Osteoblast (primary cell): ENCODE measurements around the gene CYP19A1. TPM values are rescaled to one million over a fixed set of nuclear protein-coding genes. Genes with fewer than 3 reads are reported as not detected.

Source experiments
- DNase-seq: peaks from one replicate; pipeline ENCODE4 v3.0.0; 2011; ENCODE audit warnings: low spot score, mixed read lengths; ENCODE audit not compliant: insufficient read length; ENCODE audit errors: missing footprints
- H2AFZ ChIP-seq: 2 replicates; pipeline ENCODE4 v1.6.0; 2011; ENCODE audit warnings: mild to moderate bottlenecking, low read length
- H3K27ac ChIP-seq: 2 replicates; pipeline ENCODE4 v1.5.1; 2011; ENCODE audit warnings: mild to moderate bottlenecking, low read depth, low read length, moderate library complexity
- H3K27me3 ChIP-seq: 2 replicates; pipeline ENCODE4 v1.6.0; 2012; ENCODE audit warnings: mild to moderate bottlenecking, control low read depth, inconsistent platforms, low read length, moderate library complexity; ENCODE audit not compliant: insufficient read depth
- H3K36me3 ChIP-seq: 2 replicates; pipeline ENCODE4 v1.5.1; 2011; ENCODE audit warnings: mild to moderate bottlenecking, low read length, control low read depth, moderate library complexity; ENCODE audit not compliant: insufficient read depth
- H3K4me1 ChIP-seq: 2 replicates; pipeline ENCODE4 v1.5.1; 2011; ENCODE audit warnings: mild to moderate bottlenecking, low read length, control low read depth, moderate library complexity; ENCODE audit not compliant: insufficient read depth
- H3K4me2 ChIP-seq: 2 replicates; pipeline ENCODE4 v1.6.0; 2011; ENCODE audit warnings: mild to moderate bottlenecking, low read length; ENCODE audit not compliant: insufficient read depth
- H3K4me3 ChIP-seq: fragments of 200-600 bp; sonication (generic); 3 replicates; pipeline ENCODE4 v1.5.1; 2012; ENCODE audit warnings: mild to moderate bottlenecking, low read length, inconsistent platforms; ENCODE audit not compliant: insufficient read depth
- H3K79me2 ChIP-seq: 2 replicates; pipeline ENCODE4 v1.6.0; 2012; ENCODE audit warnings: mild to moderate bottlenecking, low read length, control low read depth, inconsistent platforms; ENCODE audit not compliant: insufficient read depth
- H3K9me3 ChIP-seq: 2 replicates; pipeline ENCODE4 v1.5.1; 2011; ENCODE audit warnings: low read depth, low read length, control low read depth
- H4K20me1 ChIP-seq: 2 replicates; pipeline ENCODE4 v1.6.0; 2012; ENCODE audit warnings: mild to moderate bottlenecking, low read length, control low read depth; ENCODE audit not compliant: insufficient read depth
- total RNA-seq: library from RNA; depleted of rRNA; stranded (reverse); fragments of >200 nt; gene quantifications from 2 replicates; pipeline ENCODE4 v1.2.3, GENCODE V29; 2012
- TF ChIP-seq, protein P1 (sequence below): IDR thresholded peaks from 2 replicates; pipeline ENCODE4 v1.5.1; 2011; ENCODE audit warnings: mild to moderate bottlenecking, low read depth, low read length, moderate library complexity; ENCODE audit errors: extremely low read depth

CYP19A1 gene
- total RNA-seq, 1 donor: 2.2 TPM

- Histone ChIP-seq H4K20me1 (no peaks in the 10 kb centered on the region), H3K27ac (no peak overlapping the region), H3K4me2 (no peak overlapping the region), H3K4me3 (no peak overlapping the region), H2AFZ (no peak overlapping the region), H3K36me3 (no peaks in the 10 kb centered on the region), H3K4me1 (peaks cover 27% of the 10 kb centered on the region), H3K27me3 (peaks cover 4% of the 10 kb centered on the region), H3K79me2 (no peaks in the 10 kb centered on the region), H3K9me3 (no peaks in the 10 kb centered on the region)
- DNase-seq: no peak
- TF ChIP-seq, protein P1, sequence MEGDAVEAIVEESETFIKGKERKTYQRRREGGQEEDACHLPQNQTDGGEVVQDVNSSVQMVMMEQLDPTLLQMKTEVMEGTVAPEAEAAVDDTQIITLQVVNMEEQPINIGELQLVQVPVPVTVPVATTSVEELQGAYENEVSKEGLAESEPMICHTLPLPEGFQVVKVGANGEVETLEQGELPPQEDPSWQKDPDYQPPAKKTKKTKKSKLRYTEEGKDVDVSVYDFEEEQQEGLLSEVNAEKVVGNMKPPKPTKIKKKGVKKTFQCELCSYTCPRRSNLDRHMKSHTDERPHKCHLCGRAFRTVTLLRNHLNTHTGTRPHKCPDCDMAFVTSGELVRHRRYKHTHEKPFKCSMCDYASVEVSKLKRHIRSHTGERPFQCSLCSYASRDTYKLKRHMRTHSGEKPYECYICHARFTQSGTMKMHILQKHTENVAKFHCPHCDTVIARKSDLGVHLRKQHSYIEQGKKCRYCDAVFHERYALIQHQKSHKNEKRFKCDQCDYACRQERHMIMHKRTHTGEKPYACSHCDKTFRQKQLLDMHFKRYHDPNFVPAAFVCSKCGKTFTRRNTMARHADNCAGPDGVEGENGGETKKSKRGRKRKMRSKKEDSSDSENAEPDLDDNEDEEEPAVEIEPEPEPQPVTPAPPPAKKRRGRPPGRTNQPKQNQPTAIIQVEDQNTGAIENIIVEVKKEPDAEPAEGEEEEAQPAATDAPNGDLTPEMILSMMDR: no peak
Observed at GRCh38 chr15:51307325-51307724, 31.1 kb downstream of the CYP19A1 start.

DNA sequence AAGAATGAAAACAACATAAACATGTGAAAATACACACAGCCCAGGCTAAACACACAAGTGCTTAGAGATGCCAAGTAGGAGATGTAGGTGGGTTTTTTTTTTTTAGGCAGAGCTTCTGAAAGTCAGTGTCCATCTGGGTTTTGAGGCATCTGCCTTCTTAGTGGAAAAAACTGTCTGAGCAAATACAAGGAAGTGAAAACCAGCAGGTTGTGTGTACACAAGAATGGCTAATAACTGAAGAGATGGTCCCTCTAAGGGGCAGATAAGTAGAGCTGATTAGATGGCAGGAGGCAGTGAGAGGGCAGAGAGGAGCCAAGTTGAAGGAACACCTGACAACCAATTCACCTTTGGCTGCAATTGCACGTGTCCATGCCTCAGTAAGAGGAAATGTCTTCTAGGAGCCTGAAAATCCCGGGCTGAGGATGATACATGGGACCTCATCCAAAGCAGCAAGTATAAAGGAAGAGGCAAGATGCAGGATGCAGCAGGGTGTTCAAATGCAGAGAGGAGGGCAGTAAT, 34.9 kb downstream of the CYP19A1 start:
- H4K20me1 ChIP-seq: no peaks in the 10 kb centered on the region
- H3K9me3 ChIP-seq: no peaks in the 10 kb centered on the region
- no peaks in the 10 kb centered on the region for H3K4me1 ChIP-seq
- no peaks in the 10 kb centered on the region for H3K79me2 ChIP-seq
- DNase-seq: no peak
- H3K36me3 ChIP-seq: no peaks in the 10 kb centered on the region
- H3K27ac ChIP-seq: no peak overlapping the region
- TF ChIP-seq, protein P1: no peak
- H3K27me3 ChIP-seq: peaks cover 5% of the 10 kb centered on the region
- H3K4me3 ChIP-seq: no peak overlapping the region
- no peak overlapping the region for H2AFZ ChIP-seq
- no peak overlapping the region for H3K4me2 ChIP-seq

- TF ChIP-seq, protein P1: no peak
- H3K4me3 ChIP-seq: no peak overlapping the region
- DNase-seq: no peak
- H3K27me3 ChIP-seq: peaks cover 7% of the 10 kb centered on the region
- H3K9me3 ChIP-seq: no peaks in the 10 kb centered on the region
- H3K4me2 ChIP-seq: no peak overlapping the region
- no peak overlapping the region for H2AFZ ChIP-seq
- no peaks in the 10 kb centered on the region for H4K20me1 ChIP-seq
- H3K36me3 ChIP-seq: no peaks in the 10 kb centered on the region
- no peaks in the 10 kb centered on the region for H3K79me2 ChIP-seq
- H3K4me1 ChIP-seq: no peaks in the 10 kb centered on the region
- H3K27ac ChIP-seq: no peak overlapping the region
Observed at GRCh38 chr15:51302480-51302879, 35.9 kb downstream of the CYP19A1 start.

DNA sequence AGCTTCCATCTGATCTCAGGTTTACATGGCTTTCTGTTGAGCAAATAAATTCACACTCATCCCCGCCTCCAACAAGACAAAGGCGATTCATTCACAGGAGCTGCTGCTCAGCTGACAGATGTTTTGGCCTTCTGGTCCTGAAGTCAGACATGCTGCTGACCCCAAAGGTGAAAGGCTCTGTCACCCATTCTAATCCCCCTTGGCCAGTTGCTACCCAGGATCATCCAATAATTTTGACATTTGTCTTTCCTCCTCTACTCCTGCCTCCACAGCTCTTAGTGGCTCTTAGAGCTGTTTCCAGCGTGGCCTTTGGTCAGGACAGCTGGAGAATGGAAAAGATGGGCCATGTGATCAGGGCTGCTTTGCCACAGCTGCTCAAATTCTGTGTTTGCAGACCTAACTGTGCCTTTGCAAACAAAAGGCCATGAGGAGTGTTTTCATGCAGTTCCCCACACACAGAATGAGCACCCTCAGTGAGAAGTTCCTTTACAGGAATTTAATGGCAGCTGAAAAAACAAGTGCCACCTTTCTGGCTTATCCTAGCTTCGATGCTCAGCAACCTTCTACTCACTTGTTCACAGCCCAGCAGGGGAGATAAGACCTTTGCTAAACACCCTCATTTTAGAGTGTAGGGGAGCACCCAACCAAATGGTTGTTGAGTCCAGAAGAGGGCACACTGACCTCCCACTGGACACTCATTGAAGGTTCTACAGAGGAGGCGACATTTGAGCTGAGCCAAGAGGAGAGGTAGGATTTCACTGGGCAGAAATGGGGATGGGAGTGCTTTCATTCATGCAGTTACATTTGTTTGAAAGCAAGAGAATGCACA, 39.0 kb downstream of the CYP19A1 start:
- Histone ChIP-seq H3K79me2 (no peaks in the 10 kb centered on the region), H3K27me3 (peaks cover 7% of the 10 kb centered on the region), H2AFZ (no peak overlapping the region), H4K20me1 (no peaks in the 10 kb centered on the region), H3K4me2 (no peak overlapping the region), H3K9me3 (no peaks in the 10 kb centered on the region), H3K4me3 (no peak overlapping the region), H3K4me1 (no peaks in the 10 kb centered on the region), H3K36me3 (no peaks in the 10 kb centered on the region), H3K27ac (no peak overlapping the region)
- DNase-seq: peak; percentile 82
- TF ChIP-seq, protein P1: no peak
